Keratinocyte (primary cell): ENCODE results near the gene SPTBN4. TPM values are rescaled to one million over a fixed set of nuclear protein-coding genes. Genes with fewer than 3 reads are reported as not detected.

Experiments used
- DNase-seq: peaks from one replicate; pipeline ENCODE4 v3.0.0-alpha.2; 2011; ENCODE audit warnings: low read depth, missing footprints, low spot score
- FAIRE-seq: peaks from 2 replicates; lab custom pipeline; 2011; peaks lifted over from hg19 to GRCh38; lab: Jason Lieb, UNC
- H2AFZ ChIP-seq: 2 replicates; pipeline ENCODE4 v1.6.0; 2012; ENCODE audit warnings: low read length, control low read depth, inconsistent platforms; ENCODE audit not compliant: control insufficient read depth
- H3K27ac ChIP-seq: 2 replicates; pipeline ENCODE4 v1.5.1; 2011; ENCODE audit warnings: low read length; ENCODE audit not compliant: control insufficient read depth, insufficient read depth
- H3K27me3 ChIP-seq: 3 replicates; pipeline ENCODE4 v1.6.0; 2011; ENCODE audit warnings: low read length; ENCODE audit not compliant: control insufficient read depth, insufficient read depth; ENCODE audit errors: extremely low read depth
- H3K36me3 ChIP-seq, 2 experiments: 2 replicates in 1 of 2; 3 replicates in 1 of 2; pipeline ENCODE4 v1.5.1; 2011; ENCODE audit warnings: low read length in 2 of 2, mild to moderate bottlenecking in 1 of 2; ENCODE audit not compliant: control insufficient read depth in 2 of 2, insufficient read depth in 2 of 2; ENCODE audit errors: extremely low read depth in 1 of 2
- H3K4me1 ChIP-seq: 3 replicates; pipeline ENCODE4 v1.5.1; 2011; ENCODE audit warnings: low read length; ENCODE audit not compliant: control insufficient read depth, insufficient read depth; ENCODE audit errors: extremely low read depth
- H3K4me2 ChIP-seq: 3 replicates; pipeline ENCODE4 v1.6.0; 2011; ENCODE audit warnings: low read depth, low read length; ENCODE audit not compliant: control insufficient read depth, insufficient read depth; ENCODE audit errors: extremely low read depth
- H3K4me3 ChIP-seq, 3 experiments: fragments of 200-600 bp in 1 of 3; sonication (generic) in 1 of 3; 2 replicates in 2 of 3; 3 replicates in 1 of 3; pipeline ENCODE4 v1.5.1; 2011 to 2016; ENCODE audit warnings: low read length in 3 of 3, mild to moderate bottlenecking in 3 of 3, control low read depth in 2 of 3, inconsistent platforms in 1 of 3, low read depth in 1 of 3, mixed read lengths in 1 of 3, mixed run types in 1 of 3, moderate library complexity in 1 of 3; ENCODE audit not compliant: control insufficient read depth in 2 of 3, insufficient read depth in 2 of 3; ENCODE audit errors: extremely low read depth in 1 of 3
- H3K79me2 ChIP-seq: 2 replicates; pipeline ENCODE4 v1.6.0; 2012; ENCODE audit warnings: low read length; ENCODE audit not compliant: control insufficient read depth, insufficient read depth
- H3K9ac ChIP-seq: 3 replicates; pipeline ENCODE4 v1.6.0; 2011; ENCODE audit warnings: low read length; ENCODE audit not compliant: control insufficient read depth, insufficient read depth; ENCODE audit errors: extremely low read depth
- H3K9me1 ChIP-seq: 3 replicates; pipeline ENCODE4 v1.6.0; 2011; ENCODE audit warnings: low read length; ENCODE audit not compliant: control insufficient read depth, insufficient read depth; ENCODE audit errors: extremely low read depth
- H3K9me3 ChIP-seq: 2 replicates; pipeline ENCODE4 v1.5.1; 2012; ENCODE audit warnings: low read depth, low read length; ENCODE audit not compliant: control insufficient read depth
- H4K20me1 ChIP-seq: 3 replicates; pipeline ENCODE4 v1.6.0; 2011; ENCODE audit warnings: low read length; ENCODE audit not compliant: control insufficient read depth, insufficient read depth; ENCODE audit errors: extremely low read depth
- CTCF ChIP-seq, 3 experiments: IDR thresholded peaks in 1 of 3; conservative IDR thresholded peaks in 1 of 3; optimal IDR thresholded peaks in 1 of 3; 2 replicates in 2 of 3; 3 replicates in 1 of 3; pipeline versions ENCODE3 to v1.5.1; 2011; ENCODE audit warnings: low read length in 3 of 3, mild to moderate bottlenecking in 3 of 3, moderate library complexity in 2 of 3, control low read depth in 1 of 3, inconsistent platforms in 1 of 3; ENCODE audit not compliant: insufficient read depth in 2 of 3; ENCODE audit errors: extremely low read depth in 1 of 3
- EZH2 ChIP-seq: IDR thresholded peaks from one replicate; pipeline ENCODE4 v1.6.1; 2012; ENCODE audit warnings: inconsistent platforms, mild to moderate bottlenecking, low read length, moderate library complexity
- dilution Hi-C: fragments of 300-500 bp; cut with MboI; formaldehyde crosslinking; loops from one replicate; pipeline ENCODE4 v1.7.0; 2020; ENCODE audit warnings: low sequenced_read_pairs; ENCODE audit not compliant: extremely low pct_ligation_motif_present
- polyA plus RNA-seq, 5 experiments: library from polyadenylated mRNA; depleted of rRNA in 3 of 5; stranded (reverse) in 3 of 5; stranded (forward) in 1 of 5; unstranded in 1 of 5; fragments of >200 nt; gene quantifications; 1 replicate in 1 of 5; 2 replicates in 3 of 5; 3 replicates in 1 of 5; pipeline versions ENCODE4 v1.2.1 to v1.2.3, GENCODE V29; 2011 to 2012; ENCODE audit warnings: missing spikeins in 2 of 5, low read depth in 1 of 5, low replicate concordance in 1 of 5

SPTBN4 gene
- polyA plus RNA-seq, 1 donor (not counting 4 experiments of a cell fraction or from before 2014, with no cell fraction given): 0.17 TPM

GRCh38 chr19:40611900-40612698, 145.3 kb downstream of the SPTBN4 start:
- no peak for DNase-seq
- dilution Hi-C loops: no loop called here
- Histone ChIP-seq H3K27me3 (no peaks in the 10 kb centered on the region), H3K4me2 (peak overlapping the region; percentile 61), H3K36me3 (peaks cover 3 to 8% of the 10 kb centered on the region in 2 experiments), H3K27ac (peak overlapping the region; percentile 58), H2AFZ (no peak overlapping the region), H3K4me3 (peak overlapping the region; percentile 16 to 70 (median 49)), H3K79me2 (peaks cover 17% of the 10 kb centered on the region), H3K9me1 (no peaks in the 10 kb centered on the region), H3K9me3 (no peaks in the 10 kb centered on the region), H4K20me1 (no peaks in the 10 kb centered on the region), H3K9ac (no peak overlapping the region), H3K4me1 (peaks cover 45% of the 10 kb centered on the region)
- FAIRE-seq: peak; percentile 41
- no peak for TF ChIP-seq CTCF (optimal IDR thresholded peaks at IDR 0.05 in 1 of 3, IDR thresholded peaks at IDR 0.05 in 1 of 3, conservative IDR thresholded peaks at IDR 0.05 in 1 of 3; ENCODE audit: extremely low read depth in 1 of 3, insufficient read depth in 2 of 3, low read length in 3 of 3)
- no peak for TF ChIP-seq EZH2

GRCh38 chr19:40612831-40613689, 146.3 kb downstream of the SPTBN4 start:
- H3K4me2 ChIP-seq: peak overlapping the region; percentile 92
- H2AFZ ChIP-seq: peak overlapping the region; percentile 82
- H3K79me2 ChIP-seq: peaks cover 17% of the 10 kb centered on the region
- peaks cover 40% of the 10 kb centered on the region for H3K4me1 ChIP-seq
- no peak for FAIRE-seq
- H3K36me3 ChIP-seq: peaks cover 5 to 8% of the 10 kb centered on the region in 2 experiments
- no peaks in the 10 kb centered on the region for H3K9me1 ChIP-seq
- peak overlapping the region; percentile 91 for H3K27ac ChIP-seq
- dilution Hi-C loops: no loop called here
- TF ChIP-seq CTCF (optimal IDR thresholded peaks at IDR 0.05 in 1 of 3, IDR thresholded peaks at IDR 0.05 in 1 of 3, conservative IDR thresholded peaks at IDR 0.05 in 1 of 3; ENCODE audit: extremely low read depth in 1 of 3, insufficient read depth in 2 of 3, low read length in 3 of 3): no peak
- TF ChIP-seq EZH2: no peak
- no peak for DNase-seq
- peak overlapping the region; percentile 84 for H3K9ac ChIP-seq
- H3K4me3 ChIP-seq: peak overlapping the region; percentile 58 to 90 (median 83)
- no peaks in the 10 kb centered on the region for H3K27me3 ChIP-seq
- no peaks in the 10 kb centered on the region for H4K20me1 ChIP-seq
- no peaks in the 10 kb centered on the region for H3K9me3 ChIP-seq
